G401 (cell line): ENCODE measurements around the gene PHEX. TPM values are rescaled to one million over a fixed set of nuclear protein-coding genes. Genes with fewer than 3 reads are reported as not detected.

Experiments
- DNase-seq: peaks from one replicate; pipeline ENCODE4 v3.0.0-alpha.2; 2015; ENCODE audit warnings: low spot score
- in situ Hi-C: cut with HindIII; loops from 2 replicates; pipeline ENCODE4 v1.10.0; 2016; ENCODE audit warnings: low sequenced_read_pairs, mixed read lengths
- total RNA-seq: library from RNA; depleted of rRNA; stranded (reverse); fragments of >200 nt; shearing (Covaris generic); gene quantifications from 2 replicates; pipeline ENCODE4 v1.2.3, GENCODE V29; 2014

The PHEX gene
- total RNA-seq, 1 experiment from 2014 or later, result not detected

- DNase-seq, result no peak
- in situ Hi-C loops, result no loop called here
Observed at GRCh38 chrX:22093550-22093949, 61.4 kb downstream of the PHEX start.

- no peak for DNase-seq
Observed at GRCh38 chrX:22095286-22095685, 63.2 kb downstream of the PHEX start.

DNA sequence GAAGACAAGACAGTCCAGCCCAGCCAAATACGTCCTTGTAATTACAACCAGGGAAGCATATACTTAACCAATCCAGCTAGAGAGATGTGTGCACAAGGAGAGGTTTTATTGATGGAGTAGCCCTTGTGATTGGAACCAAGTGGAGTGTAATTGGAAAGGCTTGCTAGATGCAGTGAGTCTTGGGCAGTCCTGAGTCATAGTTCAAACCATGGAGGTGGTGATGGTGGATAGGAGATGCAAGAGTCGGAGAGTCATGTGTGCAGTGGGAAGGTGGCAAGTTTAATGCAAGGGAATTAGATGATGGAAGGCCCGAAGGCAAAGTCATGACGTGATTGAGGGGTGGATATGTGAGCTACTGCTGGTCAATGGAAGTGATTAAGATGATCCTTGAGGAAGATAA, 63.7 kb downstream of the PHEX start:
- no peak for DNase-seq

More at GRCh38 chrX:22095286-22095685, 63.2 kb downstream of the PHEX start:
- in situ Hi-C loops, result no loop called here

DNA sequence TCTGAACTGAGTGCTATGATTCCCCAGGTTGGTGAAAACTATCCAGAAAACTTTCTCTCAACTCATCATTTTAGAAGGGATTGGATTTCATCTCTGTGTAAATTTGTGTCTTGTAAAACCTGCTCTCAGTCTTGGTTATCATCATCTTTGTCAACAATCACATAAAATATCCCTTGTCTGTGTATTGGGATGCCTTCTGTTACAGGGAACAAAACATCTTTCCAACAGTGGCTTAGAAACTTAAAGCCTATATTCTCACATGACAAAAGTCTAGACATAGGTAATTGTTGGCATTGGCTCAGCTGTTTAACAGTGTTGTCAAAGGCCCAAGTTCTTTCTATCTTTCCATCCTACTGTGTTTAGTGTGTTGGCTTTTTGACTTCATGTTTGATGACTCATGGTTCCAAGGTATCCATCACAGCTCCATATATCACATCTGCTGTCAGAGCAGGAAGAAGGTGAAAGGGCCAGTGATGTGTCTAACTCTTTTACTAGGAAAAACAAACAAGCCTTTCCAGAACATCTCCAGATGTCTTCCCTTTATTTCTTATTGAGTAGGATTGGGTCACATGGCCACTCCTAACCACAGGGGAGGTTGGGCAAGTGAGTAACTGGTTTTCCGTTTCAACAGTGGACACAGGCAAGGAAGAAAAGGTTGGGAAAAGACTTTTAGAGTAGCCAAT, 65.0 kb downstream of the PHEX start:
- in situ Hi-C loops, result no loop called here

More for the DNA sequence above, 63.7 kb downstream of the PHEX start:
- in situ Hi-C loops, result no loop called here

GRCh38 chrX:22105231-22105630, 73.1 kb downstream of the PHEX start:
- DNase-seq, result no peak
- in situ Hi-C loops, result no loop called here

More for the DNA sequence above, 65.0 kb downstream of the PHEX start:
- no peak for DNase-seq

DNA sequence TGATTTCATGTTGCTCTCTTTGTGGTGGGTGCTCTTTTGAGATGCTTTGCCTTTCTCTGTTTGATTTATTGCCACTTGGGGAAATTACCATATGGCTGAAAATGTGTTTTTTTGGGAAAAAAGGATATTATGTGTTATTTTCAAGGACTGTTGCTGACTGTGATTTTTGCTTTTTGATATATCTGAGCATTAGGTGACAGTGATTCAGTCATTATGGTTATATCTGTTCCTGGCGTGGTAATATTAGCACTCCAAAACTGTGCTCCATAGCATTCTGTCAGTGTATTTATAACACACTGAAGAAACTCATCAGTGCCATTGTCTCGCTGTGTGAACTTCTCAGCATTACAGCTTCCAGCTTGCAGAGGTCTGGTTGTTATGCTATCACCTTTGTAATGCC, 73.8 kb downstream of the PHEX start:
- DNase-seq, result no peak
- in situ Hi-C loops, result no loop called here

- in situ Hi-C loops, result no loop called here
- DNase-seq, result no peak
Observed at GRCh38 chrX:22109442-22109841, 77.3 kb downstream of the PHEX start.

GRCh38 chrX:22110729-22111494, 78.8 kb downstream of the PHEX start:
- in situ Hi-C loops, result no loop called here
- DNase-seq, result no peak

GRCh38 chrX:22116605-22117546, 84.8 kb downstream of the PHEX start:
- in situ Hi-C loops, result no loop called here
- no peak for DNase-seq

GRCh38 chrX:22117633-22118032, 85.5 kb downstream of the PHEX start:
- no peak for DNase-seq
- in situ Hi-C loops, result no loop called here

DNA sequence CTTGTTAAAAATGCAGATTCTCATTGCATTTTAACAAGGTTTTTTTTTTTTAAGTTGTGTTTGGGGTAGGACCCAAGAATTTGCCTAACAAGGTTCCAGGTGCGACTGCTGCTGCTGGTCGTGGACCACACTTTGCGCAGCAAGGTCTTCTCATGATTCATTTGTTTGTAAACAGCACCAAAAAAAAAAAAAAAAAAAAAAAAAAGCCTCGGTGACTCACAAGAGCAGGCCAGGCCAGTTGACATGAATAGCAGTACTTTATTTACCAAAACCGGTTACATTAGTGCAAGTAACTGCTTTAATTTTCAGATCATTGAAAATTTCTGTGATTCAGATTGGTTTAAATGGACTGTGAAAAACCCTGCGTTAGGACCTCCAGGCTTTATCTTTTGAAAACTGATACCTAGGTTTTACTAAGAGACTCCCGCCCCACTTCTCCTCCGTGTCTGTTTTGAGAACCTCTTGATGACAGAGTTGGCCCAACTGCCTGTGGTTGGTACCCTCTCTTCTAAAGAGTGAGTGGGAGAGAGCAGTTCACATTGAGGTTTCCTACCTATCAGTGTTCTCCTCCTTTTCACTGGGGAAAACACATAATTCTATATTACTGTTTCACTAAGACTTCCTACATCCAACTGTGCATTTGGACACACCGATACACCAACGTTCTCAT, 86.2 kb downstream of the PHEX start:
- in situ Hi-C loops, result no loop called here
- DNase-seq, result no peak

- in situ Hi-C loops, result no loop called here
- DNase-seq, result no peak
Observed at GRCh38 chrX:22121161-22121560, 89.0 kb downstream of the PHEX start.

DNA sequence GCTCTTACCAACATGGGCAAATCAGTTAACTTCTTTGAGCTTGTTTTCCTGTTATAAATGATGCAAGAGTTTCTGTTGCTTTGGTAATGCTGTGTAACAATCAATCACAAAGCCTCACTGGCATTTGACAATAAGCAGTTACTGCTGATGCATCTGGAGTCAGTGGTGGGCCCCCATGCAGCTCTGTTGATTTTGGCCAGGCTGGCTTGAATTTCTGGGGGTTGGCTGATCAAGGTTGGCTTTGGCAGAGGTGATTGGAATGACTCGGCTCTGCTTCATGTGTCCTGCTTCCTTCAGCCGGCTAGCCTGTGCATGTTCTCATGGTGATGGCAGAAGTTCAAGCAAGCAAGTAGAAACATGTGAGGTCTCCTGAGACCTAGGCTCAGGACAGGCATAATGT, 90.4 kb downstream of the PHEX start:
- in situ Hi-C loops, result no loop called here
- no peak for DNase-seq

DNA sequence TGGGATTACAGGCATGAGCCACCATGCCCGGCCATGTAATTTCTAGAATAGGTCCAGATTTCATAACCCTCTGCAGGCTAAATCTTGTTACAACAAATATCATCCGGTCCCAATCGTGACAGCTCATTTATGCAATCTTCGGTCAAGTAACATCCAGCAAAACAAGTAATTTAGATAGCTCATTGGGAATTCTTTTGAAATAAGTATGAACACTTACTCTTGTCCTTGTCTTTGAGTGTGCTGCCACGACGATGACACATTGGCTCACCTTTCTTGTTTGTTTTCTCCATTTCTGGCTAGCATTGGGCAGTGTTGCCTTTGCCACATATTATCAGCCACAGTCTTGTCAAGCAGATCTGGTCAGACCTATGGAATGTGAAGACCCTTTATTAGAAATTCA, 92.0 kb downstream of the PHEX start:
- in situ Hi-C loops, result no loop called here
- no peak for DNase-seq

DNA sequence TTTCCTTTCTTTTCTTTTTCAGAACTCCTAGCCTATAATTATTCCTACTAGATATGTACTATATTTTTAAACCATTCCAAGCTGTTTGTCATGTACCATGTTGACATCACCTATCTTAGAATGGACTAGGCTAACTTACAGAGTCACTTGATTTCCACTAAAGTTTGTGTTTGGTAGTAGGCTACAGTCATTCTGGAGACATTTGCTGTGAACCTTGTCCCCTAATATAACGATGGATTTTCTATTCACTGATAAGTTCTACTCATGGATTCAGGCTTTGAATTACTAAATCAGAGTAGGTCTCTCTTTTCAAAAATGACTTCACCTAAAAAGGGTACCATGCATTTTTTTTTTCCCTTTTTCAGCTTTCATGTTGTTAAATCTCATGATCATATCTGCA, 93.4 kb downstream of the PHEX start:
- in situ Hi-C loops, result no loop called here

DNA sequence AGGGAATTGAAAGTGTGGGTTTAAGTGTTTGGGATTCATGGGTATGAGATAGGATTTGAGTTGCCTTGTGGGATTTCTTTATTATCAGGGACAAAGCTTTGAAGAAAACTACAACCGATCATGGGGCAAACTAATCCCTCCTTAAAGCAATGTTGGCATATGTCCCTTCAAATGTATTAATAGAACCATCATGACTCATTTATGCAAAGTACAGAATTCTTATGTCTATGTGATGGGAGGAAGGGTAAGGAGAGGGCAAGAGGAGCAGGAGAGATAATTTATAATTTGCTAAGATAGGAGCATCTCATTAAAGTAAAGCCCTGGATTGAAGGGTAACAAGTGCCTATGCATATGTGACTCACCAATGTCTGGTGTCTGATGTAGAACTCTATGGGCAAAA, 94.2 kb downstream of the PHEX start:
- in situ Hi-C loops, result no loop called here
- DNase-seq, result no peak

More for the DNA sequence above, 93.4 kb downstream of the PHEX start:
- DNase-seq, result no peak

DNA sequence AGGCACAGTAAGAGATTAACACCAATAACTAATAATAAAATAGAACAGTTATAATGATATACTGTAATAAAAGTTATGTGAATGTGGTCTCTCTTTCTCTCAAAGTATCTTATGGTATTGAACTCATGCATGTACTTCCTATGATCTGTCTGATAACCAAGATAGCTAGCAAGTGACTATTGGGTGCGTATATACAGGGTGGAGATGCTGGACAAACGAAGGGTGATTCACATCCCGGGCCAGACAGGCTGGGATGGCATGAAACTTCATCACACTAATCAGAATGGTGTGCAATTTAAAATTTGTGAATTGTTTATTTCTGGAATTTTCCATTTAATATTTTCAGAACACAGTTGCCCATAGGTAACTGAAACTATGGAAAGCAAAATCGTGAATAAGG, 96.8 kb downstream of the PHEX start:
- in situ Hi-C loops, result no loop called here
- no peak for DNase-seq

GRCh38 chrX:22134681-22135080, 102.6 kb downstream of the PHEX start:
- DNase-seq, result peak; percentile 30
- in situ Hi-C loops, result no loop called here

DNA sequence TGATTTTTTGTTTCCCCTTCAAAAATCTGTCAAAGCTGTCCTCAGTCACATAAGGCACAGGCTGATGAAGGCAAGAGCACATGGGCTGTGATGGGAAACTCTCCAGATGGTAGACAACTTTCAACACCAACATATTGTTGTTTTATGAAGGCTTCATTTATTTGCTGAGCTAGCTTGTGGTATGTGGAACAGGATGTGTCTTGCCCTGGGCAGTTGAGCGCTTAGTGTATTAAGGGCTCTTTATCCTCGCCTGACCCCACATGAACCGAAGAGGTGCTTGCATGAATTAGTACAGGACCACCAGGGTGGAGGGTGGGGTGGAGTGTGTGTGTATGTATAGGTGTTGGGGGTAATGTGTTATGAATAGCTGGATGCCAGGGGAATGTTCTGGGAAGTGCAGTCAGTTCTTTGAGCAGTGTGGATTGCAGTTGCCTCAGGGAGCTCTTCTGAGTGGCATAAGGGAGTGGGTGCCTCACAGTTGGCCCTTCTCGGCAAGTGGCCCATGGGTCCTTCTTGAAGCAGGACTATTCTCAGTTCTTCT, 103.1 kb downstream of the PHEX start:
- peak; percentile 15 for DNase-seq
- in situ Hi-C loops, result no loop called here
